GM23338 (cell line): ENCODE results near the gene TANGO2. TPM values are rescaled to one million over a fixed set of nuclear protein-coding genes. Genes with fewer than 3 reads are reported as not detected.

Source experiments
- ATAC-seq: fragments of 200-7000 bp; cut with Tn5 transposase; 3 replicates; pipeline ENCODE4 v1.9.1; 2020
- DNase-seq: peaks from one replicate; pipeline ENCODE4 v3.0.0-alpha.2; 2015; ENCODE audit warnings: low spot score
- H2AFZ ChIP-seq: fragments of 200-600 bp; sonication (generic); 2 replicates; pipeline ENCODE4 v1.8.0; 2016; ENCODE audit warnings: antibody characterized with exemption, mild to moderate bottlenecking, moderate library complexity
- H3F3A ChIP-seq: fragments of 200-600 bp; sonication (generic); replicated peaks from 2 replicates; pipeline ENCODE4 v1.8.0; 2017; ENCODE audit warnings: antibody characterized with exemption, mixed run types, low read depth
- H3K27ac ChIP-seq: fragments of 200-600 bp; sonication (generic); 2 replicates; pipeline ENCODE4 v1.6.1; 2016; ENCODE audit warnings: low read depth
- H3K27me3 ChIP-seq: fragments of 200-600 bp; sonication (generic); 2 replicates; pipeline ENCODE4 v1.8.0; 2016; ENCODE audit warnings: mild to moderate bottlenecking, mixed run types, moderate library complexity; ENCODE audit not compliant: insufficient read depth
- H3K36me3 ChIP-seq: fragments of 200-600 bp; sonication (generic); 2 replicates; pipeline ENCODE4 v1.8.0; 2016; ENCODE audit warnings: mild to moderate bottlenecking; ENCODE audit not compliant: insufficient read depth
- H3K4me1 ChIP-seq: fragments of 200-600 bp; sonication (generic); 2 replicates; pipeline ENCODE4 v1.8.0; 2016; ENCODE audit warnings: mild to moderate bottlenecking, moderate library complexity; ENCODE audit not compliant: insufficient read depth
- H3K4me2 ChIP-seq: fragments of 200-600 bp; sonication (generic); 2 replicates; pipeline ENCODE4 v1.7.1; 2017; ENCODE audit warnings: mixed run types
- H3K4me3 ChIP-seq: fragments of 200-600 bp; sonication (generic); 2 replicates; pipeline ENCODE4 v1.6.1; 2016; ENCODE audit warnings: mixed run types
- H3K79me2 ChIP-seq: fragments of 200-600 bp; sonication (generic); replicated peaks from 2 replicates; pipeline ENCODE4 v1.8.0; 2017; ENCODE audit warnings: mild to moderate bottlenecking; ENCODE audit not compliant: insufficient read depth
- H3K9me2 ChIP-seq: fragments of 200-600 bp; sonication (generic); 2 replicates; pipeline ENCODE4 v1.8.0; 2017; ENCODE audit not compliant: insufficient read depth
- H4K20me1 ChIP-seq: fragments of 200-600 bp; sonication (generic); replicated peaks from 2 replicates; pipeline ENCODE4 v1.8.0; 2017; ENCODE audit warnings: mild to moderate bottlenecking; ENCODE audit not compliant: insufficient read depth
- H3K27ac Mint-ChIP-seq: 2 replicates; pipeline ENCODE4 v1.8.0; 2020; ENCODE audit warnings: inconsistent platforms, mild to moderate bottlenecking, moderate library complexity, mixed read lengths
- H3K27me3 Mint-ChIP-seq: 3 replicates; pipeline ENCODE4 v1.8.0; 2022; ENCODE audit warnings: low read depth, mild to moderate bottlenecking, moderate library complexity, mixed read lengths, inconsistent platforms; ENCODE audit not compliant: insufficient read depth, poor library complexity
- H3K36me3 Mint-ChIP-seq: 3 replicates; pipeline ENCODE4 v1.8.0; 2021; ENCODE audit warnings: low read depth, mild to moderate bottlenecking, inconsistent platforms, moderate library complexity, mixed read lengths
- H3K4me1 Mint-ChIP-seq: 3 replicates; pipeline ENCODE4 v1.8.0; 2020; ENCODE audit warnings: mild to moderate bottlenecking, inconsistent platforms, mixed read lengths
- H3K4me3 Mint-ChIP-seq: 3 replicates; pipeline ENCODE4 v1.8.0; 2021; ENCODE audit warnings: moderate library complexity, mild to moderate bottlenecking, inconsistent platforms, mixed read lengths
- H3K9me3 Mint-ChIP-seq: 3 replicates; pipeline ENCODE4 v1.8.0; 2020; ENCODE audit warnings: moderate library complexity, mild to moderate bottlenecking, inconsistent platforms, mixed read lengths
- CTCF ChIP-seq, 2 experiments: fragments of 200-600 bp in 1 of 2; sonication (generic) in 1 of 2; conservative IDR thresholded peaks; 2 replicates each; pipeline versions ENCODE4 v1.5.1 to v1.6.1; 2016 to 2017; ENCODE audit warnings: antibody characterized with exemption in 2 of 2, low read depth in 2 of 2, mild to moderate bottlenecking in 2 of 2, moderate library complexity in 1 of 2
- NANOG ChIP-seq: IDR thresholded peaks from 2 replicates; pipeline ENCODE4 v1.6.1; 2016; ENCODE audit warnings: antibody characterized with exemption, borderline replicate concordance
- REST ChIP-seq: IDR thresholded peaks from one replicate; pipeline ENCODE4 v1.6.1; 2018; ENCODE audit warnings: antibody characterized with exemption; ENCODE audit not compliant: unreplicated experiment
- STAT1 ChIP-seq: IDR thresholded peaks from one replicate; pipeline ENCODE4 v1.6.1; 2016; ENCODE audit warnings: antibody characterized with exemption; ENCODE audit not compliant: unreplicated experiment
- ZNF114 ChIP-seq: fragments of 250-450 bp; sonication (Bioruptor Pico); IDR thresholded peaks from 2 replicates; pipeline ENCODE4 v1.5.0; 2020; ENCODE audit warnings: mild to moderate bottlenecking, moderate library complexity
- polyA plus RNA-seq: library from polyadenylated mRNA; unstranded; fragments of >200 nt; fragmentation: Nextera tagmentation; extraction: Ambion mirVana; gene quantifications from 2 replicates; pipeline ENCODE4 v1.2.1, GENCODE V29; 2016
- total RNA-seq: library from RNA; depleted of rRNA; stranded (reverse); fragments of >200 nt; shearing (Covaris generic); gene quantifications from 2 replicates; pipeline ENCODE4 v1.2.3, GENCODE V29; 2014

The TANGO2 gene
- total and polyA plus RNA-seq, 2 experiments from 2014 or later = 6.9 to 15.0 TPM

DNA sequence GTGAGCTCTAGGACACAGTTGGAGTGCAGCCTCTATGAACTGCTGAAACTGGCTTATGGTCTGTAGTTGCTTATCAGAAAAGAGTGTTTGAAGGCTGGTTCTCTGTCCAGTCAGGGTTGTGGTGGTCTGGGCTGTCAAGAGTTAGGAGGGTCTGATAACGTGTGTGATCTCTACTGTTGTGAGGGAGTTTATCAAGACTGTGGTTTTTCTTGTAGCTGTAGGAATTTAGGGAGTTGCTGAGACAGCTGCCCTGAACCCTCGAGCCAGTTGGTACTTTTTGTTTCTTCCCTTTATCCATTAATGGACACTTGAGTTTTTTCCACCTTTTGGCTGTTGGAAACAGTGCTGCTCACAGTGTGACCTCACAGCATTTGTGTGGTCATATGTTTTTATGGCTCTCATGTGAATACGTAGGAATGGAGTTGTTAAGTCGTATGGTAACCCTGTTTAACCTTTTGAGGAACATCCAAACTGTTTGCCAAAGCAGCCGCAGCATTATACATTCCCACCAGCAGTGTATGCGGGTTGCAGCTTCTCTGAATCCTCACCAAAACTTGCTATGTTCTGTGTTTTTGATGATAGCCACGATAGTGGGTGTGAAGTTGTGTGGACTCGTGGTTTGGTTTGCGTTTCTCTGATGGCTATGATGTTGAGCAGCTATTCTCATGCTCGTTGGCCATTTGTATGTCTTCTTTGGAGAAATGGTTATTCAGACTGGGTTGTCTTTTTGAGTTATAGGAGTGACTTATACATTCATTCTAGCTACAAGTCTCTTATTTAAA is 38.3 kb downstream of the TANGO2 start:
- TF ChIP-seq ZNF114 (CRISPR knock-in tag) (no peak), STAT1 (no peak)
- ATAC-seq (no peak), DNase-seq (no peak)
- Histone ChIP-seq H3F3A (0 out of 2 replicates have a peak, but pooled peaks cover 8% of the 10 kb centered on the region), H3K36me3 (no peaks in the 10 kb centered on the region), H3K4me2 (no peak overlapping the region), H3K27me3 (no peaks in the 10 kb centered on the region), H2AFZ (no peak overlapping the region), H3K27ac (no peak overlapping the region), H3K4me3 (no peak overlapping the region), H3K4me1 (no peaks in the 10 kb centered on the region), H3K79me2 (no peaks in the 10 kb centered on the region), H3K9me2 (no peaks in the 10 kb centered on the region), H4K20me1 (no peaks in the 10 kb centered on the region)
- Mint-ChIP-seq H3K27me3 (peaks cover 3% of the 10 kb centered on the region), H3K4me3 (no peak overlapping the region), H3K27ac (no peak overlapping the region), H3K4me1 (no peaks in the 10 kb centered on the region), H3K9me3 (no peaks in the 10 kb centered on the region), H3K36me3 (no peaks in the 10 kb centered on the region; the same call in 2 of the 3 replicates)

GRCh38 chr22:20060700-20061480 is 40.0 kb downstream of the TANGO2 start:
- Histone ChIP-seq H3F3A (0 out of 2 replicates have a peak, but pooled peaks cover 8% of the 10 kb centered on the region), H2AFZ (no peak overlapping the region), H4K20me1 (no peaks in the 10 kb centered on the region), H3K27ac (no peak overlapping the region), H3K4me3 (no peak overlapping the region), H3K4me2 (no peak overlapping the region), H3K79me2 (no peaks in the 10 kb centered on the region), H3K4me1 (no peaks in the 10 kb centered on the region), H3K36me3 (no peaks in the 10 kb centered on the region), H3K27me3 (no peaks in the 10 kb centered on the region), H3K9me2 (no peaks in the 10 kb centered on the region)
- no peaks in the 10 kb centered on the region for H3K4me1 Mint-ChIP-seq
- ATAC-seq = peak; percentile 72
- TF ChIP-seq STAT1 = no peak
- no peak for TF ChIP-seq NANOG
- TF ChIP-seq CTCF (conservative IDR thresholded peaks at IDR 0.05; ENCODE audit: low read depth in 2 of 2) = peak; percentile 47 to 62
- TF ChIP-seq REST = no peak
- no peak for TF ChIP-seq ZNF114 (CRISPR knock-in tag)
- H3K9me3 Mint-ChIP-seq = no peaks in the 10 kb centered on the region
- no peak overlapping the region for H3K4me3 Mint-ChIP-seq
- H3K27ac Mint-ChIP-seq = no peak overlapping the region
- H3K36me3 Mint-ChIP-seq = no peaks in the 10 kb centered on the region; the same call in 2 of the 3 replicates
- peak; percentile 45 for DNase-seq
- H3K27me3 Mint-ChIP-seq = peaks cover 8% of the 10 kb centered on the region
